Astrocyte (in vitro differentiated cells and primary cell): Measurements from ENCODE around the gene TMEM266. TPM values are rescaled to one million over a fixed set of nuclear protein-coding genes. Genes with fewer than 3 reads are reported as not detected.

ENCODE experiments used
- DNase-seq: peaks from one replicate; pipeline ENCODE4 v3.0.0-alpha.2; 2010; ENCODE audit warnings: low read depth
- FAIRE-seq: peaks from 2 replicates; lab custom pipeline; 2011; peaks lifted over from hg19 to GRCh38; lab: Jason Lieb, UNC
- H2AFZ ChIP-seq: 2 replicates; pipeline ENCODE4 v1.6.0; 2012; ENCODE audit warnings: low read depth, low read length, inconsistent platforms
- H3K27ac ChIP-seq: 2 replicates; pipeline ENCODE4 v1.5.1; 2011; ENCODE audit warnings: low read depth, low read length, inconsistent platforms
- H3K27me3 ChIP-seq: 2 replicates; pipeline ENCODE4 v1.6.0; 2011; ENCODE audit warnings: low read length, inconsistent platforms; ENCODE audit not compliant: insufficient read depth
- H3K36me3 ChIP-seq: 2 replicates; pipeline ENCODE4 v1.5.1; 2011; ENCODE audit warnings: low read length, inconsistent platforms; ENCODE audit not compliant: insufficient read depth
- H3K4me1 ChIP-seq: 2 replicates; pipeline ENCODE4 v1.5.1; 2011; ENCODE audit warnings: low read length, inconsistent platforms; ENCODE audit not compliant: insufficient read depth
- H3K4me2 ChIP-seq: 2 replicates; pipeline ENCODE4 v1.6.0; 2012; ENCODE audit warnings: low read length, inconsistent platforms
- H3K4me3 ChIP-seq: 2 replicates; pipeline ENCODE4 v1.5.1; 2011; ENCODE audit warnings: low read depth, mild to moderate bottlenecking, low read length, inconsistent platforms; ENCODE audit not compliant: insufficient read depth
- H3K79me2 ChIP-seq: 2 replicates; pipeline ENCODE4 v1.6.0; 2012; ENCODE audit warnings: mild to moderate bottlenecking, low read length, inconsistent platforms; ENCODE audit not compliant: insufficient read depth
- H3K9ac ChIP-seq: 2 replicates; pipeline ENCODE4 v1.6.0; 2012; ENCODE audit warnings: mild to moderate bottlenecking, low read length, inconsistent platforms
- H3K9me3 ChIP-seq: 2 replicates; pipeline ENCODE4 v1.5.1; 2012; ENCODE audit warnings: low read depth, mild to moderate bottlenecking, low read length, inconsistent platforms; ENCODE audit not compliant: insufficient read depth
- H4K20me1 ChIP-seq: 2 replicates; pipeline ENCODE4 v1.6.0; 2012; ENCODE audit warnings: low read length, inconsistent platforms; ENCODE audit not compliant: insufficient read depth
- H3K27ac Mint-ChIP-seq: one replicate; pipeline ENCODE4 v1.8.0; 2021; ENCODE audit warnings: mild to moderate bottlenecking, mixed read lengths; ENCODE audit not compliant: unreplicated experiment
- H3K27me3 Mint-ChIP-seq: one replicate; pipeline ENCODE4 v1.8.0; 2021; ENCODE audit warnings: low read depth, mixed read lengths; ENCODE audit not compliant: unreplicated experiment
- H3K36me3 Mint-ChIP-seq: one replicate; pipeline ENCODE4 v1.8.0; 2021; ENCODE audit warnings: low read depth, mixed read lengths; ENCODE audit not compliant: unreplicated experiment
- H3K4me1 Mint-ChIP-seq: one replicate; pipeline ENCODE4 v1.8.0; 2021; ENCODE audit warnings: low read depth, mixed read lengths; ENCODE audit not compliant: unreplicated experiment
- H3K4me3 Mint-ChIP-seq: one replicate; pipeline ENCODE4 v1.8.0; 2021; ENCODE audit warnings: mild to moderate bottlenecking, moderate library complexity, mixed read lengths; ENCODE audit not compliant: unreplicated experiment
- H3K9me3 Mint-ChIP-seq: one replicate; pipeline ENCODE4 v1.8.0; 2021; ENCODE audit warnings: mild to moderate bottlenecking, mixed read lengths; ENCODE audit not compliant: unreplicated experiment
- CTCF ChIP-seq: IDR thresholded peaks from 2 replicates; pipeline ENCODE4 v1.5.1; 2011; ENCODE audit warnings: low read depth, mild to moderate bottlenecking, inconsistent platforms, low read length, moderate library complexity; ENCODE audit not compliant: insufficient read depth
- EZH2 ChIP-seq: IDR thresholded peaks from 2 replicates; pipeline ENCODE4 v1.6.1; 2012; ENCODE audit warnings: mild to moderate bottlenecking, low read length, inconsistent platforms; ENCODE audit not compliant: insufficient read depth
- total RNA-seq: library from RNA; stranded (reverse); gene quantifications from 2 replicates; pipeline ENCODE4 v1.2.1, GENCODE V29; 2021

TMEM266 gene
- total RNA-seq, 1 donor from 2014 or later = 0.36 TPM

- no peak for DNase-seq
- peaks cover 3% of the 10 kb centered on the region for H3K27me3 Mint-ChIP-seq
Observed at GRCh38 chr15:76108021-76108723, 48.4 kb downstream of the TMEM266 start.

GRCh38 chr15:76109046-76109445 lies 49.3 kb downstream of the TMEM266 start:
- Histone ChIP-seq H3K9ac (no peak overlapping the region), H3K4me1 (no peaks in the 10 kb centered on the region), H2AFZ (no peak overlapping the region), H3K4me2 (no peak overlapping the region), H3K36me3 (no peaks in the 10 kb centered on the region), H3K4me3 (no peak overlapping the region), H3K27ac (no peak overlapping the region), H3K27me3 (peaks cover 2% of the 10 kb centered on the region), H3K9me3 (no peaks in the 10 kb centered on the region), H4K20me1 (no peaks in the 10 kb centered on the region), H3K79me2 (no peaks in the 10 kb centered on the region)
- no peak for DNase-seq
- TF ChIP-seq EZH2 (no peak), CTCF (no peak)
- Mint-ChIP-seq H3K36me3 (no peaks in the 10 kb centered on the region), H3K27me3 (peaks cover 3% of the 10 kb centered on the region), H3K4me3 (no peak overlapping the region), H3K4me1 (no peaks in the 10 kb centered on the region), H3K9me3 (peaks cover 9% of the 10 kb centered on the region), H3K27ac (no peak overlapping the region)
- FAIRE-seq = no peak

More at GRCh38 chr15:76108021-76108723, 48.4 kb downstream of the TMEM266 start:
- Histone ChIP-seq H3K27ac (no peak overlapping the region), H3K9me3 (no peaks in the 10 kb centered on the region), H3K9ac (no peak overlapping the region), H3K27me3 (peaks cover 2% of the 10 kb centered on the region), H3K79me2 (no peaks in the 10 kb centered on the region), H4K20me1 (no peaks in the 10 kb centered on the region), H3K4me2 (no peak overlapping the region), H2AFZ (no peak overlapping the region), H3K4me1 (no peaks in the 10 kb centered on the region), H3K4me3 (no peak overlapping the region), H3K36me3 (no peaks in the 10 kb centered on the region)
- Mint-ChIP-seq H3K27ac (no peak overlapping the region), H3K4me1 (no peaks in the 10 kb centered on the region), H3K36me3 (no peaks in the 10 kb centered on the region), H3K4me3 (no peak overlapping the region), H3K9me3 (peaks cover 9% of the 10 kb centered on the region)
- TF ChIP-seq EZH2 (no peak), CTCF (no peak)
- FAIRE-seq = no peak

- H3K4me3 Mint-ChIP-seq = no peak overlapping the region
- H3K36me3 Mint-ChIP-seq = no peaks in the 10 kb centered on the region
- Histone ChIP-seq H4K20me1 (no peaks in the 10 kb centered on the region), H3K9ac (no peak overlapping the region), H2AFZ (no peak overlapping the region), H3K4me3 (no peak overlapping the region), H3K27ac (no peak overlapping the region), H3K9me3 (no peaks in the 10 kb centered on the region), H3K27me3 (peaks cover 5% of the 10 kb centered on the region), H3K4me2 (no peak overlapping the region), H3K79me2 (no peaks in the 10 kb centered on the region), H3K4me1 (no peaks in the 10 kb centered on the region), H3K36me3 (no peaks in the 10 kb centered on the region)
- DNase-seq (no peak), FAIRE-seq (no peak)
- peaks cover 3% of the 10 kb centered on the region for H3K4me1 Mint-ChIP-seq
- no peak for TF ChIP-seq CTCF
- TF ChIP-seq EZH2 = no peak
- H3K27me3 Mint-ChIP-seq = peaks cover 19% of the 10 kb centered on the region
- no peak overlapping the region for H3K27ac Mint-ChIP-seq
- peaks cover 9% of the 10 kb centered on the region for H3K9me3 Mint-ChIP-seq
Observed at GRCh38 chr15:76114561-76114960, 54.8 kb downstream of the TMEM266 start.
